GM12892 (cell line): Measurements from ENCODE around the gene SLC18B1.

Source experiments
- POLR2AphosphoS5 ChIP-seq: IDR thresholded peaks from 2 replicates; pipeline ENCODE4 v1.6.1; 2011; ENCODE audit warnings: low read depth, low read length, control low read depth
- TAF1 ChIP-seq: IDR thresholded peaks from 2 replicates; pipeline ENCODE4 v1.6.1; 2011; ENCODE audit warnings: low read depth, mild to moderate bottlenecking, control low read depth, low read length, borderline replicate concordance

- no peak for TF ChIP-seq TAF1
- TF ChIP-seq POLR2AphosphoS5: no peak
These were observed 47.1 kb downstream of the SLC18B1 start for GRCh38 chr6:132751306-132751705.
